ENCODE measurements around the gene ENTPD2. TPM values are rescaled to one million over a fixed set of nuclear protein-coding genes. Genes with fewer than 3 reads are reported as not detected.
A peak's percentile ranks its signal among the peaks of the same experiment; 100 is the strongest.

ENTPD2 gene
- total RNA-seq, 1 donor from 2014 or later: 0.41 TPM

DNA sequence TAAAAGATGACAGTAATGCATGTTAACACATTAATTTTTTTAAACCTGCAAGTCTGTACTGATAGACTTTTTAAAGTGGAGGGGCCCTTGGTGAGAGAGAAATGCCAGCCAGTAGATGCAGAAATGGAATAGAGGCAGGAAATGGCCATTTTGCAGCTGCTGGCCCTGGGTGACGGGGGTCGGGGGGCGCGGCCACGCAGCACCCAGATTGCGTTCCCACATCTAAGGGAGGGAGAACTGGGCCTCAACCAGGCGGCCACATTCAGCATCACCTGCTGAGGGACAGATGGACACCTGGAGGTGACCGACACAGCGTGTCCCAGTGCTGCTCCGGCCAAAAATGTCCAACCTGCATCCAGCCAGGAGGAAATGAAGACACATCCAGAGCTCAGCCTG lies 51.2 kb downstream of the ENTPD2 start:
- intact Hi-C loops (cut with DNase I): no loop called here
- H3K27me3 ChIP-seq: no peaks in the 10 kb centered on the region
- TF ChIP-seq, protein P1, sequence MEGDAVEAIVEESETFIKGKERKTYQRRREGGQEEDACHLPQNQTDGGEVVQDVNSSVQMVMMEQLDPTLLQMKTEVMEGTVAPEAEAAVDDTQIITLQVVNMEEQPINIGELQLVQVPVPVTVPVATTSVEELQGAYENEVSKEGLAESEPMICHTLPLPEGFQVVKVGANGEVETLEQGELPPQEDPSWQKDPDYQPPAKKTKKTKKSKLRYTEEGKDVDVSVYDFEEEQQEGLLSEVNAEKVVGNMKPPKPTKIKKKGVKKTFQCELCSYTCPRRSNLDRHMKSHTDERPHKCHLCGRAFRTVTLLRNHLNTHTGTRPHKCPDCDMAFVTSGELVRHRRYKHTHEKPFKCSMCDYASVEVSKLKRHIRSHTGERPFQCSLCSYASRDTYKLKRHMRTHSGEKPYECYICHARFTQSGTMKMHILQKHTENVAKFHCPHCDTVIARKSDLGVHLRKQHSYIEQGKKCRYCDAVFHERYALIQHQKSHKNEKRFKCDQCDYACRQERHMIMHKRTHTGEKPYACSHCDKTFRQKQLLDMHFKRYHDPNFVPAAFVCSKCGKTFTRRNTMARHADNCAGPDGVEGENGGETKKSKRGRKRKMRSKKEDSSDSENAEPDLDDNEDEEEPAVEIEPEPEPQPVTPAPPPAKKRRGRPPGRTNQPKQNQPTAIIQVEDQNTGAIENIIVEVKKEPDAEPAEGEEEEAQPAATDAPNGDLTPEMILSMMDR (IDR thresholded peaks at IDR 0.05): no peak
- ATAC-seq (no peak), DNase-seq (no peak)
- no peak overlapping the region for H3K27ac ChIP-seq
- H3K9me3 ChIP-seq: no peaks in the 10 kb centered on the region
- H3K4me1 ChIP-seq: peaks cover 22% of the 10 kb centered on the region
- no peaks in the 10 kb centered on the region for H3K36me3 ChIP-seq
- no peak overlapping the region for H3K4me3 ChIP-seq

DNA sequence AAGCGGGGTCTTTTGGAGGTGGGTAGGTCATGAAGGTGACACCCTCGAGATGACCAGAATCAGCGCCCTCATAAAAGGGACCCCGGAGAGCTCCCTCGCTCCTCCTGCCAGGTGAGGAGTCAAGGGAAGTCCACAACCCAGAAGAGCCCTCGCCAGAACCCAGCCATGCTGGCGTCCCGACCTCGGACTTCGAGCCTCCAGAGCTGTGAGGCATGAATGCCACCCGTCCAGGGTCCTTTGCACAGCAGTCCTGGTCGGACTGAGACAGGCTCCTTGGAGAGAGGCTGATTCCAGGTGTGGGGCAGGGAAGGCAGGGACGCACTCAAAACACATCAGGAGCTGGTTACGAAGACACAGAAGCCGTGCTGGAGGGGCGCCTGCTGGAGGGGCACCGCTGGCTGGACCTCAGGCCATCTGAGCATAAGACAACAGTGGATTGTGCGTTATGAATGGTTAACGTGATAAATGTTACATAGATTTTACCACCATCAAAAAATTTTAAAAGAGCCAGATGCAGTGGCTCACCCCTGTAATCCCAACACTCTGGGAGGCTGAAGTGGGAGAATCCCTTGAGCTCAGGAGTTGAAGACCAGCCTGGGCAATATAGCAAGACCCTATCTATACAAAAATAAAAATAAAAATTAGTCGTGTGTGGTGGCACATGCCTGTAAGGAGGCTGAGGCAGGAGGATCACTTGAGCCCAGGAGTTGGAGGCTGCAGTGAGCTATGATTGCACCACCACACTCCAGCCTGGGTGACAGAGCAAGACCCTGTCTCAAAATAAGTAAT lies 51.8 kb downstream of the ENTPD2 start:
- ATAC-seq (no peak), DNase-seq (no peak)
- TF ChIP-seq, protein P1 (IDR thresholded peaks at IDR 0.05): no peak
- intact Hi-C loops (cut with DNase I): no loop called here
- H3K9me3 ChIP-seq: no peaks in the 10 kb centered on the region
- H3K36me3 ChIP-seq: no peaks in the 10 kb centered on the region
- peaks cover 24% of the 10 kb centered on the region for H3K4me1 ChIP-seq
- H3K4me3 ChIP-seq: no peak overlapping the region
- H3K27ac ChIP-seq: no peak overlapping the region
- no peaks in the 10 kb centered on the region for H3K27me3 ChIP-seq

DNA sequence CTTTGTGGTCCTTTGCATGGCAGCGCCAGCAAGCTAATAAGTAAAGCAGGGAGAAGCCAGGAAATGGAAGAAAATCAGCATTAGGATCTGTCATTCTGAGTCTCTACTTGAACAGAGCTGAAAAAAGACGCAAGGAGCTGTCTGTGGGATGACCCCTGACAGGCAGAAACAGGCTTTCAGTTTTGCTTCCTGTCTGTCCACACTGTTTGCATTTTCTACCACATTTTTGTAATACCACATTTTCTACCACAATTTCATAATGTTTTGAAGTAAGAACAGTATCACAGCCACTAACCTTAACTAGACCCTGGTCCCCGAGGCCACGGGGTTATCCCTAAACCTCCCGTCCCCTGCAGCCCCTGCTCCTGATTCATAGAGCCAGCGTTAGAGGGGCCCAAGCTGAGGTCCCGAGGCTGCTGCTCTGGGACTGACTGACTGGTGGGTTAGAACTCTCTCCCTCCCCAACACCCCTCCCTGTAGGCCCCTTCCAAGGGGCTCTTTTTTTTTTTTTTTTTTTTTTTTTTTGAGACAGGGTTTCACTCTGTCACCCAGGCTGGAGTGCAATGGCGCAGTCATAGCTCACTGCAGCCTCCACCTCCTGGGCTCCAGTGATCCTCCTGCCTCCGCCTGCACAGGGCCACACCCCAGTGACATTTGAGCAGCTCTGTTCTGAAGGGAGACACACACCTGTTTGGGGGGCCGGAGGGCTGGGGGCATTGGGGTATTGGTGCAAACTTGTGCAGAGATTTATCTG lies 53.5 kb downstream of the ENTPD2 start:
- Histone ChIP-seq H3K4me3 (no peak overlapping the region), H3K36me3 (no peaks in the 10 kb centered on the region), H3K9me3 (no peaks in the 10 kb centered on the region), H3K4me1 (peaks cover 40% of the 10 kb centered on the region), H3K27ac (peak overlapping the region; percentile 71), H3K27me3 (no peaks in the 10 kb centered on the region)
- ATAC-seq: peak; percentile 8
- DNase-seq: no peak
- TF ChIP-seq, protein P1 (IDR thresholded peaks at IDR 0.05): no peak
- intact Hi-C loops (cut with DNase I): no loop called here

Other genes starting within 250 kb of the ENTPD2 start
- 68.2 TPM for gene RABL6, start 246.1 kb downstream of the ENTPD2 start, total RNA-seq
- 2.7 TPM for gene AJM1, start 211.6 kb downstream of the ENTPD2 start, total RNA-seq
- 82.1 TPM for gene PHPT1, start 204.7 kb downstream of the ENTPD2 start, total RNA-seq
- 12.9 TPM for gene MAMDC4, start 201.7 kb downstream of the ENTPD2 start, total RNA-seq
- 250 TPM for gene EDF1, start 187.8 kb downstream of the ENTPD2 start, total RNA-seq
- 14.8 TPM for gene TRAF2, start 167.5 kb downstream of the ENTPD2 start, total RNA-seq
- gene FBXW5, start 109.3 kb downstream of the ENTPD2 start, total RNA-seq: 91.2 TPM
- gene C8G, start 108.8 kb downstream of the ENTPD2 start, total RNA-seq: 1.1 TPM
- 2.6 TPM for gene LCN12, start 101.8 kb downstream of the ENTPD2 start, total RNA-seq
- 477 TPM for gene PTGDS, start 76.6 kb downstream of the ENTPD2 start, total RNA-seq
- 5.1 TPM for gene LCNL1, start 71.1 kb downstream of the ENTPD2 start, total RNA-seq
- 53.1 TPM for gene PAXX, start 61.6 kb downstream of the ENTPD2 start, total RNA-seq
- gene CLIC3, start 57.5 kb downstream of the ENTPD2 start, total RNA-seq: 80.7 TPM
- 44.3 TPM for gene ABCA2, start 25.8 kb downstream of the ENTPD2 start, total RNA-seq
- 0.81 TPM for gene FUT7, start 22.0 kb downstream of the ENTPD2 start, total RNA-seq
- 152 TPM for gene NPDC1, start 7.9 kb downstream of the ENTPD2 start, total RNA-seq
- gene SAPCD2, start 16.5 kb upstream of the ENTPD2 start, total RNA-seq: 0.84 TPM
- 30.7 TPM for gene UAP1L1, start 23.5 kb upstream of the ENTPD2 start, total RNA-seq
- 39.4 TPM for gene MAN1B1, start 32.9 kb upstream of the ENTPD2 start, total RNA-seq
- gene DPP7, start 60.7 kb upstream of the ENTPD2 start, total RNA-seq: 183 TPM
- 0.64 TPM for gene GRIN1, start 85.1 kb upstream of the ENTPD2 start, total RNA-seq
- not detected for gene LRRC26, start 116.0 kb upstream of the ENTPD2 start, total RNA-seq
- not detected for gene TMEM210, start 118.0 kb upstream of the ENTPD2 start, total RNA-seq
- gene ANAPC2, start 134.5 kb upstream of the ENTPD2 start, total RNA-seq: 51.4 TPM
- gene SSNA1, start 134.6 kb upstream of the ENTPD2 start, total RNA-seq: 55.5 TPM
- 22.3 TPM for gene TPRN, start 146.7 kb upstream of the ENTPD2 start, total RNA-seq
- gene TMEM203, start 151.6 kb upstream of the ENTPD2 start, total RNA-seq: 28.7 TPM
- 16.7 TPM for gene NDOR1, start 151.6 kb upstream of the ENTPD2 start, total RNA-seq
- gene RNF208, start 168.2 kb upstream of the ENTPD2 start, total RNA-seq: 6.7 TPM
- gene CYSRT1, start 171.1 kb upstream of the ENTPD2 start, total RNA-seq: 0.41 TPM
- 0.35 TPM for gene RNF224, start 173.4 kb upstream of the ENTPD2 start, total RNA-seq
- 0.23 TPM for gene SLC34A3, start 176.8 kb upstream of the ENTPD2 start, total RNA-seq
- gene TUBB4B, start 187.2 kb upstream of the ENTPD2 start, total RNA-seq: 191 TPM
- gene STPG3, start 197.2 kb upstream of the ENTPD2 start, total RNA-seq: not detected
- gene NELFB, start 201.3 kb upstream of the ENTPD2 start, total RNA-seq: 47.2 TPM
- gene TOR4A, start 223.7 kb upstream of the ENTPD2 start, total RNA-seq: 27.4 TPM
- gene NRARP, start 248.2 kb upstream of the ENTPD2 start, total RNA-seq: 21.5 TPM